Cardiac muscle cell (in vitro differentiated cells and primary cell): ENCODE results near the gene ADORA2B. TPM values are rescaled to one million over a fixed set of nuclear protein-coding genes. Genes with fewer than 3 reads are reported as not detected.

Source experiments
- DNase-seq, 2 donors: peaks; one replicate each; pipeline versions ENCODE4 v3.0.0 to v3.0.0-alpha.2; 2010 to 2017; ENCODE audit warnings: low read depth in 1 of 2, low spot score in 1 of 2
- H3K27ac ChIP-seq: fragments of 200-600 bp; sonication (generic); 2 replicates; pipeline ENCODE4 v1.5.1; 2016
- H3K27me3 ChIP-seq: fragments of 200-600 bp; sonication (generic); 2 replicates; pipeline ENCODE4 v1.6.0; 2016; ENCODE audit warnings: control low read depth
- H3K36me3 ChIP-seq: fragments of 200-600 bp; sonication (generic); 2 replicates; pipeline ENCODE4 v1.5.1; 2016; ENCODE audit warnings: control low read depth
- H3K4me1 ChIP-seq: fragments of 200-600 bp; sonication (generic); 2 replicates; pipeline ENCODE4 v1.8.1; 2017; ENCODE audit warnings: low read depth, mild to moderate bottlenecking, mixed run types
- H3K4me3 ChIP-seq: fragments of 200-600 bp; sonication (generic); 2 replicates; pipeline ENCODE4 v1.5.1; 2016; ENCODE audit warnings: mild to moderate bottlenecking
- H3K9me3 ChIP-seq: fragments of 200-600 bp; sonication (generic); 2 replicates; pipeline ENCODE4 v1.5.1; 2017; ENCODE audit warnings: low read depth, mild to moderate bottlenecking, control low read depth
- polyA plus RNA-seq: library from polyadenylated mRNA; unstranded; fragments of >200 nt; fragmentation: Nextera tagmentation; extraction: Ambion mirVana; gene quantifications from 2 replicates; pipeline ENCODE4 v1.2.1, GENCODE V29; 2016
- total RNA-seq: library from RNA; depleted of rRNA; stranded (reverse); fragments of >200 nt; gene quantifications from 2 replicates; pipeline ENCODE4 v1.2.3, GENCODE V29; 2016
- TF ChIP-seq, protein P1 (sequence below): IDR thresholded peaks from 2 replicates; pipeline ENCODE4 v1.5.1; 2012; ENCODE audit warnings: low read depth, mild to moderate bottlenecking, low read length

The ADORA2B gene
- total and polyA plus RNA-seq, 2 experiments from 2014 or later = 10.5 to 11.6 TPM

DNA sequence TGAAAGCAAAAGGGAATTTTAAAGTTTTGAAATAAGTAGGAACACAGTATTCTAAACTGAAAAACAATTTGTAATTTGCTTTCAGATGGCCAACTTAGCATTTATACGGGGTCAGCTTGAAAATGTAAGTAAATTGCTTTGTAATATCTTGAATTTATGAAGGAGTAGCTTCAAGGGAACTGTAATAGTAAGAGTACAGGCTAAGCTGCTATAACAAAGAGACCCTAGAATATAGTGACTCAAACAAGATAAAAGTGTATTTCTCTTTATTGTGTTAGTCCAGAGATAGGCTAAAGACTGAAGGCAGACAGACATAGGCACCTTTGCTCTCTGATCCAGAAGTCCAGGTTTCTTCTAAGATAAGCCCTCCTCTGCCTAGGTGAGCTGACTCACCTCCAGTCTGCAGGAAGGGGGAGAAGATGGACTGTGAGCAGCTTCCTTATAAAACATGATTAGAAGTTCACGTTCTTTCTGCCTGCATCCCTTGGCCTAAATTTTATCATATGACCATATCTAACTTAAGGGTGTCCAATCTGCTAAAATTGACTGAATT, 57.9 kb downstream of the ADORA2B start:
- no peak for DNase-seq
- Histone ChIP-seq H3K4me3 (no peak overlapping the region), H3K27me3 (no peaks in the 10 kb centered on the region), H3K4me1 (peaks cover 8% of the 10 kb centered on the region), H3K9me3 (no peaks in the 10 kb centered on the region), H3K27ac (no peak overlapping the region), H3K36me3 (peaks cover 55% of the 10 kb centered on the region)
- TF ChIP-seq, protein P1, sequence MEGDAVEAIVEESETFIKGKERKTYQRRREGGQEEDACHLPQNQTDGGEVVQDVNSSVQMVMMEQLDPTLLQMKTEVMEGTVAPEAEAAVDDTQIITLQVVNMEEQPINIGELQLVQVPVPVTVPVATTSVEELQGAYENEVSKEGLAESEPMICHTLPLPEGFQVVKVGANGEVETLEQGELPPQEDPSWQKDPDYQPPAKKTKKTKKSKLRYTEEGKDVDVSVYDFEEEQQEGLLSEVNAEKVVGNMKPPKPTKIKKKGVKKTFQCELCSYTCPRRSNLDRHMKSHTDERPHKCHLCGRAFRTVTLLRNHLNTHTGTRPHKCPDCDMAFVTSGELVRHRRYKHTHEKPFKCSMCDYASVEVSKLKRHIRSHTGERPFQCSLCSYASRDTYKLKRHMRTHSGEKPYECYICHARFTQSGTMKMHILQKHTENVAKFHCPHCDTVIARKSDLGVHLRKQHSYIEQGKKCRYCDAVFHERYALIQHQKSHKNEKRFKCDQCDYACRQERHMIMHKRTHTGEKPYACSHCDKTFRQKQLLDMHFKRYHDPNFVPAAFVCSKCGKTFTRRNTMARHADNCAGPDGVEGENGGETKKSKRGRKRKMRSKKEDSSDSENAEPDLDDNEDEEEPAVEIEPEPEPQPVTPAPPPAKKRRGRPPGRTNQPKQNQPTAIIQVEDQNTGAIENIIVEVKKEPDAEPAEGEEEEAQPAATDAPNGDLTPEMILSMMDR = no peak

DNA sequence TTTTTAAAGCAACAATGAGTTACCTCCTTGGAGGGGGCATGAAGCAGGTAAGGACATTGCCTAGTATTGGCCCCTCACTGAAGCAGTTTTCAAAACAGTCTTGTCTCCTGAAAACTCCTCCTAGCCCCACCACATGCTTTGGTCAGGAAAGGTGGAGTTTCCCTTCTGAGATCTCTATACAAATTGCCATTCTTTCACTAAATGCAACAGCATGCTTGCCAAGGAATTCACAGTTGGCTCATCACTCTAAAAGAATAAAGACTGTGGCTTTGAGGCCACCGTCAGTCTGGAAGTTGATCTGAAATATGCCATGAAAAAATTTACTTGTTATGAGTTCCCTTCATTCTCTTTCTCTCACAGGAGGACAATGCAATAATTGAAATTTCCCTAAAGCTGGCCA, 58.9 kb downstream of the ADORA2B start:
- no peak overlapping the region for H3K4me3 ChIP-seq
- no peaks in the 10 kb centered on the region for H3K27me3 ChIP-seq
- no peak overlapping the region for H3K27ac ChIP-seq
- H3K4me1 ChIP-seq = peaks cover 8% of the 10 kb centered on the region
- H3K9me3 ChIP-seq = no peaks in the 10 kb centered on the region
- TF ChIP-seq, protein P1 = no peak
- H3K36me3 ChIP-seq = peaks cover 66% of the 10 kb centered on the region
- DNase-seq = no peak

DNA sequence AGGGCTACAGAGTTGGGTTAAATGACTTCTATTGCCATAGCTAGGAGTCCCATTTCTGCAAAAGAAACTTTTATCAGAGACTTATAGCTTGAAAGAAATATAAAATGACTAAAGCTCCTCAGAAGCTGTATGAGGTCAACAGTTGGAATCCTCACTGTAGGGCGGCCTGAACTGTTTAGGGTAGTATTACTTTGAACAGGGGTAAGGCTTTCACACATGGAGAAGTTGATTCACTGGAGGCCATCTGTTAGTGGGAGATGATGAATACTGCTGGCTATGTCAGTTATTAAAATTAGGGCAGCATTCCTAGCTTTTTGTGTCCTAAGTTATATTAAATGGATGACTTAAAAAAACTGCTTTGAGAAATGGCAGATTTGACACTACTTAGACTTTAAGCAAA, 60.7 kb downstream of the ADORA2B start:
- no peaks in the 10 kb centered on the region for H3K9me3 ChIP-seq
- no peak overlapping the region for H3K27ac ChIP-seq
- peaks cover 6% of the 10 kb centered on the region for H3K4me1 ChIP-seq
- H3K27me3 ChIP-seq = no peaks in the 10 kb centered on the region
- peaks cover 75% of the 10 kb centered on the region for H3K36me3 ChIP-seq
- no peak for DNase-seq
- no peak overlapping the region for H3K4me3 ChIP-seq
- TF ChIP-seq, protein P1 = no peak

DNA sequence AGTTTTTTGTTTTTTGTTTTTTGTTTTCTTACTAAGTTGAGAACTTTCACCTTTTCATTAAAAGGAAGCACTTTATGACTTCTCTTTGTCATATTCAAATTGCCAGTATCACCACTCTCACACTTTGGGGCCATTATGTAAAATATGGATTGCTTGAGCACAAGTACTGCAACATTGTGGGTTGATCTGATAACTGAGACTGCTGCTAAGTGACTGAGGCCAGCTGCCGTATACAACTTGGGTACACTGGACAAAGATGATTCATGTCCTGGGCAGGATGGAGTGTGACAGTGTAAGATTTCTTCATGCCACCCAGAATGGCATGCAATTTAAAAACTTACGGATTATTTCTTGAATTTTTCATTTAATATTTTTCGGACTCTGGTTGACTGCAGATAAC, 62.5 kb downstream of the ADORA2B start:
- H3K9me3 ChIP-seq = no peaks in the 10 kb centered on the region
- no peak overlapping the region for H3K27ac ChIP-seq
- no peaks in the 10 kb centered on the region for H3K27me3 ChIP-seq
- H3K4me3 ChIP-seq = no peak overlapping the region
- TF ChIP-seq, protein P1 = no peak
- peaks cover 68% of the 10 kb centered on the region for H3K36me3 ChIP-seq
- no peaks in the 10 kb centered on the region for H3K4me1 ChIP-seq
- DNase-seq = no peak

DNA sequence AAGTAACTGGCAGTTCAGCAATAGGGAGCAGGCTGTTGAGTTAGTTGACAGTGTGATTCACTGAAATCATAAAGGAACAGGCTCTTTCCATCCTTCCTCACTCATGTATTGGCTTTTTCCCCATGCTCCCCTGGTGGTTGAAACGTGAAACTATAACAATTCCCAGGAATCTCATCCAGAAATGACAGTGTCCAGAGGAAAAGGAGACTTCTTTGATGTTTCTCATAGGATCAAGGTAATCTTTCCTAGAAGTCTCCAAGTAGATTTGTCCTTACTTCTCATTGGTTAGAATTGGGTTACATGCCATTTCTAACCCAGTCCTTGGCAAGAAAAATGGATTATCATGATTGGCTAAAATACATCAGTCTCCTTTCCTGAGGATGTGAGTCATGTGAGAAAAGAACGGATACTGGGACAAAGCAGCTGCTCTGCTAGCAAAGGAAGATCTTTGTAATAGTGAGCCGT, 69.0 kb downstream of the ADORA2B start:
- Histone ChIP-seq H3K27me3 (no peaks in the 10 kb centered on the region), H3K27ac (peak overlapping the region; percentile 29), H3K4me1 (no peaks in the 10 kb centered on the region), H3K36me3 (peaks cover 32% of the 10 kb centered on the region), H3K9me3 (no peaks in the 10 kb centered on the region), H3K4me3 (no peak overlapping the region)
- peak; percentile 29 to 85 for DNase-seq
- TF ChIP-seq, protein P1 = peak; percentile 67
